Activated CD4-positive, alpha-beta memory T cell treated with anti-CD3 and anti-CD28 coated beads for 36 hours (primary cell): ENCODE results near the gene AP3D1. TPM values are rescaled to one million over a fixed set of nuclear protein-coding genes. Genes with fewer than 3 reads are reported as not detected.

Source experiments
- CTCF ChIA-PET: fragments of 350-600 bp; sonication (Branson Sonifier 250); formaldehyde crosslinking; loops from one replicate; lab custom pipeline; 2021; ENCODE audit warnings: antibody characterized with exemption, inconsistent platforms; lab: Charles Lee
- POLR2A ChIA-PET: fragments of 350-600 bp; sonication (Branson Sonifier 250); formaldehyde crosslinking; loops from one replicate; lab custom pipeline; 2021; ENCODE audit warnings: antibody characterized with exemption; lab: Charles Lee
- DNase-seq: peaks from one replicate; pipeline ENCODE4 v3.0.0-alpha.2; 2020
- H3K27ac Mint-ChIP-seq: one replicate; pipeline ENCODE4 v1.8.0; 2021; ENCODE audit warnings: mixed read lengths
- H3K27me3 Mint-ChIP-seq: one replicate; pipeline ENCODE4 v1.8.0; 2021; ENCODE audit warnings: mixed read lengths
- H3K36me3 Mint-ChIP-seq: one replicate; pipeline ENCODE4 v1.8.0; 2021; ENCODE audit warnings: mixed read lengths
- H3K4me1 Mint-ChIP-seq: one replicate; pipeline ENCODE4 v1.8.0; 2021; ENCODE audit warnings: low read depth, mixed read lengths
- H3K4me3 Mint-ChIP-seq: one replicate; pipeline ENCODE4 v1.8.0; 2021; ENCODE audit warnings: mild to moderate bottlenecking, mixed read lengths
- H3K9me3 Mint-ChIP-seq: one replicate; pipeline ENCODE4 v1.8.0; 2021; ENCODE audit warnings: mixed read lengths
- intact Hi-C: fragments of 100-400 bp; cut with micrococcal nuclease; formaldehyde crosslinking; loops from one replicate; pipeline ENCODE4 v1.15.1; 2023
- total RNA-seq, 2 experiments: library from RNA; stranded (reverse); gene quantifications; one replicate each; pipeline ENCODE4 v1.2.3, GENCODE V29; 2021

The AP3D1 gene
- total RNA-seq, 2 experiments from 2014 or later: 84.6 to 89.1 TPM

- ChIA-PET CTCF (interaction anchor here (0.6 kb wide), 1 partner anchor 69 kb away, joined by 3 read pairs; no protein-coding TSS in a partner anchor), POLR2A (no interaction called here)
- intact Hi-C loops: no loop called here
- DNase-seq: no peak
- Mint-ChIP-seq H3K27me3 (no peaks in the 10 kb centered on the region), H3K27ac (no peak overlapping the region), H3K9me3 (no peaks in the 10 kb centered on the region), H3K4me1 (no peaks in the 10 kb centered on the region), H3K4me3 (no peak overlapping the region), H3K36me3 (peaks cover 31% of the 10 kb centered on the region)
These were observed 40.3 kb upstream of the AP3D1 start for GRCh38 chr19:2191456-2192310.

DNA sequence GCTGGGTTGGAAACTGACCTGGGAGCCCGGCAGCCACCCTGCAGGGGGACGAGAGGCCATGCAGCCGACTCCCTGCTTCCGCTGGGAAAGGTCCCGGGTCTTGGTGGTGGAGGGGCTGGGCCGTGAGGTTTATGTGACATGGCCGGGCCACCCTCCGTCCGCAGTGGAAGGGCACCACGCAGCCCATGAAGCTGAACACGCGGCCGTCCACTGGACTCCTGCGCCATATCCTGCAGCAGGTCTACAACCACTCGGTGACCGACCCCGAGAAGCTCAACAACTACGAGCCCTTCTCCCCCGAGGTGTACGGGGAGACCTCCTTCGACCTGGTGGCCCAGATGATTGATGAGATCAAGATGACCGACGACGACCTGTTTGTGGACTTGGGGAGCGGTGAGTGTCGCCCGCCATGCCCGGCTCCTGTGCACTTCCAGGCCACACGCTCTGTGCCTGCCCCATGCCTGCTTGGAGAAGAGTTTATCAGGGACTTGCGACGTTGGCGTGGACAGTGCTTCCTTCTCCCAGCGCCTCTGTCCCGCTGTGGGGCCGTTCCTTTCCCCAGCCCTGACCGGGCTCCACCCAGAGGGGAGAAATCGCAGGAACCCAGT is 39.6 kb upstream of the AP3D1 start:
- intact Hi-C loops: no loop called here
- H3K9me3 Mint-ChIP-seq: no peaks in the 10 kb centered on the region
- no peaks in the 10 kb centered on the region for H3K4me1 Mint-ChIP-seq
- ChIA-PET POLR2A (no interaction called here), CTCF (no interaction called here)
- no peak for DNase-seq
- no peaks in the 10 kb centered on the region for H3K27me3 Mint-ChIP-seq
- no peak overlapping the region for H3K27ac Mint-ChIP-seq
- peaks cover 32% of the 10 kb centered on the region for H3K36me3 Mint-ChIP-seq
- H3K4me3 Mint-ChIP-seq: no peak overlapping the region

DNA sequence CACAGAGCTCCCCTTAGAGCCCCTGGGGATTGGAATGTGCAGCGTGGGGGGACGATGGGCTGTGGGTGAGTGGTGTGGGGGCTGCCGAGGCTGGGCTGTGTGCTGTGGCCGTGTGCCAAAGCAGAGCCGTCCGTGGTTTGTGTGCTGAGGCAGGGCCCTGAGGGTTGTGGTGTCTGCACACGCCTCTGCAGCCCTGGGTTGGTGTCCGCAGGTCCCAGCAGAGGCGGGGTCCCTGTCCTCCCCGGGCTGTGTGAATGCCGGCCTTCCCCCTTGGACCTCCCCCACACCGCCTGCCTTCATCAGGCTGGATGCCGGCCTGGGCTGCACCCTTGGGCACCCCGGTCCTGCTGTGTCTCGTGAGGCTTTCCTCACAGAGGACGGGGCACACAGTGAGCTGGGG is 38.5 kb upstream of the AP3D1 start:
- ChIA-PET CTCF (interaction anchor here (0.5 kb wide), 1 partner anchor 87 kb away, joined by 3 read pairs; no protein-coding TSS in a partner anchor), POLR2A (no interaction called here)
- Mint-ChIP-seq H3K4me1 (peaks cover under 1% of the 10 kb centered on the region), H3K27ac (no peak overlapping the region), H3K36me3 (peaks cover 36% of the 10 kb centered on the region), H3K9me3 (no peaks in the 10 kb centered on the region), H3K27me3 (no peaks in the 10 kb centered on the region), H3K4me3 (no peak overlapping the region)
- DNase-seq: no peak
- intact Hi-C loops: no loop called here

DNA sequence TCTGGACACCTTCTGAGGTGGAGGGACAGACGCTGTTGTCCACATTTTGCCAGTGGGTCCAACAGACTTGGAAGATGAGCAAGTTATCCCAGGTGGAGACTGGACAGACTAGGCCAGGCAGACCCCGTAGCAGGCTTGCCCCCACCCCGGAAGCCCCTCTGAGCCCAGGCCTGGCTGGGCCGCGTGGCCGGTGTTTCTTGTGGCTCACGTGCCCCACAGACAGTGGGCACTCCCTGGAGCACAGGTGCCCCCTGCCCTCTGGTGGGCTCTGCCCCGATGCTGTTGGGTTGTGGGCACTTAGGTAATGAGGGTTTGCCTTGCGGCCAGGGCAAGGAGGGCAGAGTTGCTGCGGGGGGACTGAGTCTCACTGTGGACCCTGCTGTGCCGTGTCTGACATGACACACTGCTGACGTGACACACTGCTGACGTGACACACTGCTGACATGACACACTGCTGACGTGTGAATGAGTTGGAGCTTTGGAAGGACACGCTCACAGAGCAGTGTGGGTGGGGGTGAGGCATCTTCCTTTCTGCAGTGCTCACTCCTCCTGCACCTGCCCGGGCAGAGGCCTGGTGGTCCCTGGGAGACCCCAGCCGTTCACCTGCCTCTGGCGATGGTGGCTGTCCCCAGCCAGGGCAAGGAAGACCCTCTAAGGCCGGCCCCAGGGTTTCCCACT is 37.5 kb upstream of the AP3D1 start:
- CTCF ChIA-PET: no interaction called here
- no peak overlapping the region for H3K4me3 Mint-ChIP-seq
- DNase-seq: peak; percentile 57
- peak overlapping the region; percentile 8 for H3K27ac Mint-ChIP-seq
- no peaks in the 10 kb centered on the region for H3K27me3 Mint-ChIP-seq
- peaks cover 3% of the 10 kb centered on the region for H3K4me1 Mint-ChIP-seq
- POLR2A ChIA-PET: no interaction called here
- peaks cover 44% of the 10 kb centered on the region for H3K36me3 Mint-ChIP-seq
- no peaks in the 10 kb centered on the region for H3K9me3 Mint-ChIP-seq
- intact Hi-C loops: no loop called here

DNA sequence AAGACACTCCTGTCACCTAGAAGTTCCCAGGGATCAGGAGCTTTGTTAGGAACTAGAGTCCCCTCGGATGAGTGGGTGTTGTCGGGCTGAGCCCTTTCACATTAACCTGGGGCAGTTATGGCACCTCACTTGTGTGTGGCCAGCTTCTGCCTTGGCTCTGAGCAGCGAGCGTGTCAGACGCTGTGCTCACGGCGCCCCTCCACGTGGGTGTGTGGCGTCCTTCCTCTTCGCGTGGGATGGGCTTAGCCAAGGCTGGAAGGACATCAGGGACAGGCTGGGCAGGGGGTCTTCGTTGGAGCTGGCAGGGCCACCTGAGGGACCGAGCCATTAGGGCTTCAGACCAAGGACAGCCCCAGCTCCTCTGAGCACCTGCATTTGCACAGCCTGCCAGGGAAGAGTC is 35.8 kb upstream of the AP3D1 start:
- POLR2A ChIA-PET: interaction anchor here (0.8 kb wide), 1 partner anchor 20 kb away, joined by 3 read pairs; no protein-coding TSS in a partner anchor
- Mint-ChIP-seq H3K27ac (no peak overlapping the region), H3K9me3 (no peaks in the 10 kb centered on the region), H3K36me3 (peaks cover 40% of the 10 kb centered on the region), H3K4me1 (peaks cover 3% of the 10 kb centered on the region), H3K27me3 (no peaks in the 10 kb centered on the region), H3K4me3 (no peak overlapping the region)
- intact Hi-C loops: no loop called here
- no peak for DNase-seq
- CTCF ChIA-PET: interaction anchor here (0.8 to 0.9 kb wide), 3 partner anchors 16 to 21 kb away, joined by 3 to 4 read pairs (median 3); no protein-coding TSS in a partner anchor

DNA sequence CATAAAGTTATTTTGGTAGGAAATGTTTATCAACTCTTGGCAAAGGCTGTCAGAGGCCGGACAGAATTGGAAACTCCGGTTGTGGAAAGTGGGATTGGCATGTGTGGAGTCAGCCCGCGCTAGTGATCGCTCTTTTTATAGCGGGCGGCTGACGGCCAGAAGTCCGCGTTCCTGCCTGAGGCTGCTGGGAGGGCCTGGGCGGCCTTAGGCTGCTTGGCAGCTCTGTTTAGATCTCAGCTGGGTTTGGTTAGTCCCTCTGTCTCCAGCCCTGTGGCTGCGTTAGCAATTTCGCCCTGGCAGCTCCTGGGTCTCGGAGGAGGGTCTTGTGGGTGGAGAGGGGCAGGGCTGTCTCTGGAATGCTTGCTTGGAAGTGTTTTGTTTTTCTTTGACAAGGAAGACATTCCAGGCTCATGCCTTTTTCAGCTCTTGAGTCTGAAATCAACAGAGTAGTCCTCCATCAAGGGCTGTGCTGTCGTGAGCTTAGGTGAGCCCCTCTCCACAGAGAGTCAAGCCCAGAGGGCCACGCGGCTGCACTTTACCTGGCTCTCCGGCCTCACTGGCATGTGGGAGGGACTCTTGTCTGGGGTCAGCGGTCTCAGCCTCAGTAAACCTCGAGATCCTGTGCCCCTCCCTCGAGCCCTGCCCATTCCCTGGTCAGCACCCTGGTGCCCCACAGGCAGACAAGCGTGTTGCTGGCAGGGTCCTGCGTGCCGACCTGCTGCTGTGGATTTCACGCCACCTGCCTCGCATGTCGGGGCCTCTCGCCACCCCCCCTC is 34.9 kb upstream of the AP3D1 start:
- Mint-ChIP-seq H3K36me3 (peaks cover 37% of the 10 kb centered on the region), H3K27ac (no peak overlapping the region), H3K4me3 (no peak overlapping the region), H3K9me3 (no peaks in the 10 kb centered on the region), H3K4me1 (peaks cover 3% of the 10 kb centered on the region), H3K27me3 (no peaks in the 10 kb centered on the region)
- DNase-seq: no peak
- ChIA-PET CTCF (interaction anchor here (0.5 to 0.9 kb wide), 3 partner anchors 15 to 211 kb away, joined by 3 to 4 read pairs (median 3); no protein-coding TSS in a partner anchor), POLR2A (interaction anchor here (0.8 kb wide), 1 partner anchor 19 kb away, joined by 3 read pairs; no protein-coding TSS in a partner anchor)
- intact Hi-C loops: no loop called here

- intact Hi-C loops: no loop called here
- POLR2A ChIA-PET: no interaction called here
- peaks cover 32% of the 10 kb centered on the region for H3K36me3 Mint-ChIP-seq
- H3K27me3 Mint-ChIP-seq: no peaks in the 10 kb centered on the region
- CTCF ChIA-PET: interaction anchor here (0.5 kb wide), 1 partner anchor 211 kb away, joined by 3 read pairs; no protein-coding TSS in a partner anchor
- no peak overlapping the region for H3K4me3 Mint-ChIP-seq
- no peak for DNase-seq
- peaks cover 3% of the 10 kb centered on the region for H3K4me1 Mint-ChIP-seq
- H3K27ac Mint-ChIP-seq: no peak overlapping the region
- H3K9me3 Mint-ChIP-seq: no peaks in the 10 kb centered on the region
These were observed 34.3 kb upstream of the AP3D1 start for GRCh38 chr19:2185734-2186070.

DNA sequence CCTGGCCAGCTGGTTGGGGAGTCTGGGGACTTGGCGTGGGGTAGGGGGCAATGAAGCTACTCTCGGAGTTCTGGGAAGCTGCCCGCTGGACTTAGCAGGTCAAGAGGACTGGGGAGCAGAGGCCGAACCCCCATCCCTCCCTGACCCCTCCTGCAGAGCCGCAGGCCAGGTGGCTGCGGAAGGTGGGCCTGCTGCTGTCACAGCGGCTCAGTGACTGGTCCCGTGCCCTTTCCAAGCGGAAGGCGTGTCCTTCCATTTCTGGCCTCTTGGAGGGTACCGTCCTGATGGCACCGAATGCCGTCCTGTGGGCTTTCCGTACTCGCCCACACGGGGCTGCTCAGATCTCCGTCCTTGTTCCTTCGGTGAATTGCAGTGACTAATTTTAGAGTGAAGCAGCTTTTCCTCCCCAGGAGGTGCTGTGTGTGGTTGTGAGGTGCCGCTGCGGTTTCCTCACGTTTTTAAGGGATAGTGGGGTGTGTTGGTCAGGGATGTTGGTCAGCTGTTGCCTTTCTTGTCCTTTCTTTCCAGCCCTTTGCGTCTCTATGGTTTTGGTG is 33.1 kb upstream of the AP3D1 start:
- Mint-ChIP-seq H3K27ac (no peak overlapping the region), H3K4me1 (peaks cover 6% of the 10 kb centered on the region), H3K27me3 (no peaks in the 10 kb centered on the region), H3K36me3 (peaks cover 29% of the 10 kb centered on the region), H3K4me3 (no peak overlapping the region), H3K9me3 (no peaks in the 10 kb centered on the region)
- DNase-seq: no peak
- ChIA-PET CTCF (no interaction called here), POLR2A (no interaction called here)
- intact Hi-C loops: no loop called here

DNA sequence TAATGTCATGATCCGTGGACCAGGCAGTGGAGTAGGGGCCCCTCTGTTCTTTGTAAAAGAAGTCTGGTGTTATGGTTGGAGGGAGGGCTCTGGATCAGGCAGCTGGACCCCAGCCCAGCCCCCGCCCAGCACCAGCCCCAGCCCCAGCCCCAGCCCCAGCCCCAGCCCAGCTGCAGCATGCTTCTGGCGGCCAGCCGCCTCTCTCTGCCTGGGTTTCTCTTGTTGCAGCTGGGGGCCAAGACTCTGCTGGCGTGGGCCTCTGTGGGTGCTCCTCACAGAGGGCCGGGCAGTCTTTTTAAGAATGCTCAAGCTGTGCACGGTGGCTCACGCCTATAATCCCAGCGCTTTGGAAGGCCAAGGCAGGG is 30.2 kb upstream of the AP3D1 start:
- H3K4me3 Mint-ChIP-seq: no peak overlapping the region
- peaks cover 6% of the 10 kb centered on the region for H3K4me1 Mint-ChIP-seq
- no peak overlapping the region for H3K27ac Mint-ChIP-seq
- ChIA-PET CTCF (interaction anchor here (1.4 kb wide), 1 partner anchor 79 kb away, joined by 3 read pairs; no protein-coding TSS in a partner anchor), POLR2A (no interaction called here)
- intact Hi-C loops: no loop called here
- H3K36me3 Mint-ChIP-seq: peaks cover 23% of the 10 kb centered on the region
- no peaks in the 10 kb centered on the region for H3K9me3 Mint-ChIP-seq
- DNase-seq: no peak
- no peaks in the 10 kb centered on the region for H3K27me3 Mint-ChIP-seq

- intact Hi-C loops: no loop called here
- Mint-ChIP-seq H3K27me3 (no peaks in the 10 kb centered on the region), H3K36me3 (peaks cover 21% of the 10 kb centered on the region), H3K4me1 (peaks cover 9% of the 10 kb centered on the region), H3K4me3 (no peak overlapping the region), H3K9me3 (no peaks in the 10 kb centered on the region), H3K27ac (no peak overlapping the region)
- DNase-seq: no peak
- ChIA-PET CTCF (interaction anchor here (1.4 kb wide), 1 partner anchor 80 kb away, joined by 3 read pairs; no protein-coding TSS in a partner anchor), POLR2A (no interaction called here)
These were observed 29.7 kb upstream of the AP3D1 start for GRCh38 chr19:2180881-2181632.

- H3K4me3 Mint-ChIP-seq: no peak overlapping the region
- peaks cover 14% of the 10 kb centered on the region for H3K36me3 Mint-ChIP-seq
- intact Hi-C loops: no loop called here
- H3K27ac Mint-ChIP-seq: no peak overlapping the region
- H3K27me3 Mint-ChIP-seq: no peaks in the 10 kb centered on the region
- no peak for DNase-seq
- ChIA-PET CTCF (no interaction called here), POLR2A (no interaction called here)
- peaks cover 11% of the 10 kb centered on the region for H3K4me1 Mint-ChIP-seq
- no peaks in the 10 kb centered on the region for H3K9me3 Mint-ChIP-seq
These were observed 28.7 kb upstream of the AP3D1 start for GRCh38 chr19:2180114-2180513.
